Measurements from ENCODE around the gene IKBKE.

Gene IKBKE

DNA sequence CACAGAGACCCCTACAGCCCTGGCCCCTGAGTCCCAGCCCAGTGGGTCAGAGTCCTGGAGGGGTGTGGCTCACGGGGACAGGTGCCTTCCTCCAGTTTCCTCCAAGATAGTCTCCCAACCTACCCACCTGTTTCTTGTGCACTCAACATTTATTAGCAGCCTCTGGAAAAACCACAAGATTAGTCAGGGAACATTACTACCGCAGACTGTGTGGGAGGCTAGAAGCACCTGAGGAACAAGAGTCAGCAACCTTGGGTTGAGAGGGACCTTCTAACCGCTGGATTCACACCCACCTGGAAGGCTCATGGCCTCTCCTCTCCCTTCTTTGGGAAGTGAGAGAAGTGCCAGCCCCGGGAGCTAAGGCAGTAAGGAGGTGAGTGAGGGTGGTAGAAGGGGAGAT, 22.5 kb upstream of the IKBKE start:
- TF ChIP-seq CTCF (IDR thresholded peaks at IDR 0.05; ENCODE audit: low read depth, low read length, poor library complexity, severe bottlenecking) (no peak), EZH2phosphoT487 (IDR thresholded peaks at IDR 0.05; ENCODE audit: borderline replicate concordance, low read length) (no peak)
- Histone ChIP-seq H3K9me3 (ENCODE audit: control insufficient read depth, insufficient read depth, low read length) (no peaks in the 10 kb centered on the region), H3K4me3 (ENCODE audit: low read length) (no peak overlapping the region), H4K20me1 (ENCODE audit: control insufficient read depth, insufficient read depth, low read depth, low read length) (no peaks in the 10 kb centered on the region), H3K9me2 (replicated peaks; ENCODE audit: control insufficient read depth, low read length) (no peaks in the 10 kb centered on the region), H3K4me2 (ENCODE audit: low read length) (no peak overlapping the region), H3K36me3 (ENCODE audit: control insufficient read depth, low read length) (peaks cover 10% of the 10 kb centered on the region; the same call in 1 of the 2 replicates), H3F3A (ENCODE audit: control insufficient read depth, insufficient read depth) (no peaks in the 10 kb centered on the region), H3K27me3 (ENCODE audit: control insufficient read depth, low read length) (no peaks in the 10 kb centered on the region), H3K4me1 (ENCODE audit: control insufficient read depth, low read length) (no peaks in the 10 kb centered on the region), H3K79me2 (ENCODE audit: control insufficient read depth, low read length) (no peaks in the 10 kb centered on the region), H3K27ac (ENCODE audit: low read depth, low read length) (no peak overlapping the region)

GRCh38 chr1:206448471-206448870, 21.8 kb upstream of the IKBKE start:
- no peaks in the 10 kb centered on the region for H4K20me1 ChIP-seq (ENCODE audit: control insufficient read depth, insufficient read depth, low read depth, low read length)
- peaks cover 12% of the 10 kb centered on the region; the same call in 1 of the 2 replicates for H3K36me3 ChIP-seq (ENCODE audit: control insufficient read depth, low read length)
- no peaks in the 10 kb centered on the region for H3F3A ChIP-seq (ENCODE audit: control insufficient read depth, insufficient read depth)
- no peak overlapping the region for H3K27ac ChIP-seq (ENCODE audit: low read depth, low read length)
- H3K4me1 ChIP-seq (ENCODE audit: control insufficient read depth, low read length) = no peaks in the 10 kb centered on the region
- TF ChIP-seq EZH2phosphoT487 (IDR thresholded peaks at IDR 0.05; ENCODE audit: borderline replicate concordance, low read length) = no peak
- no peak for TF ChIP-seq CTCF (IDR thresholded peaks at IDR 0.05; ENCODE audit: low read depth, low read length, poor library complexity, severe bottlenecking)
- no peaks in the 10 kb centered on the region for H3K27me3 ChIP-seq (ENCODE audit: control insufficient read depth, low read length)
- no peaks in the 10 kb centered on the region for H3K79me2 ChIP-seq (ENCODE audit: control insufficient read depth, low read length)
- no peak overlapping the region for H3K4me2 ChIP-seq (ENCODE audit: low read length)
- H3K9me2 ChIP-seq (replicated peaks; ENCODE audit: control insufficient read depth, low read length) = no peaks in the 10 kb centered on the region
- no peaks in the 10 kb centered on the region for H3K9me3 ChIP-seq (ENCODE audit: control insufficient read depth, insufficient read depth, low read length)
- no peak overlapping the region for H3K4me3 ChIP-seq (ENCODE audit: low read length)

DNA sequence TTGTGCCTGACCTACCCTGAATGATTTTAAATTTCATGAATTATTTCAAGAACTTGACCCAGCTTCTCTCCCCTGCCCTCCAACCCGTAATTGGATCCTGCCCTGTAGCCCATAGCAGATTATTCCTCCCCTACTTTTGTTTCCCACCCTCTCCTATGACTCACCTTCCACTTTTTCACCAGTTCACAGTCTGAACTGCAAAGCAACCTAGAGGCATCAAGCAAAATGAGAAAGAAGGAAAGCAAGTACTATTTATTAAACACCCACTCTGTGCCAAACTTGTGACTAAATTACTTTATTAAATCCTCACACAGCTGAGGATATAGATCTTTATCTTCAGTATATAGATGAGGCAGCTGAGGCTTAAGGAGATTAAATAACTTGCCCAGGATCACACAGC, 20.7 kb upstream of the IKBKE start:
- no peaks in the 10 kb centered on the region for H3K9me3 ChIP-seq (ENCODE audit: control insufficient read depth, insufficient read depth, low read length)
- H3K36me3 ChIP-seq (ENCODE audit: control insufficient read depth, low read length) = peaks cover 12% of the 10 kb centered on the region; the same call in 1 of the 2 replicates
- TF ChIP-seq CTCF (IDR thresholded peaks at IDR 0.05; ENCODE audit: low read depth, low read length, poor library complexity, severe bottlenecking) (no peak), EZH2phosphoT487 (IDR thresholded peaks at IDR 0.05; ENCODE audit: borderline replicate concordance, low read length) (no peak)
- no peaks in the 10 kb centered on the region for H3K27me3 ChIP-seq (ENCODE audit: control insufficient read depth, low read length)
- H3K4me1 ChIP-seq (ENCODE audit: control insufficient read depth, low read length) = no peaks in the 10 kb centered on the region
- no peaks in the 10 kb centered on the region for H3K79me2 ChIP-seq (ENCODE audit: control insufficient read depth, low read length)
- H3K27ac ChIP-seq (ENCODE audit: low read depth, low read length) = no peak overlapping the region
- no peak overlapping the region for H3K4me3 ChIP-seq (ENCODE audit: low read length)
- H3K9me2 ChIP-seq (replicated peaks; ENCODE audit: control insufficient read depth, low read length) = no peaks in the 10 kb centered on the region
- H4K20me1 ChIP-seq (ENCODE audit: control insufficient read depth, insufficient read depth, low read depth, low read length) = no peaks in the 10 kb centered on the region
- no peaks in the 10 kb centered on the region for H3F3A ChIP-seq (ENCODE audit: control insufficient read depth, insufficient read depth)
- H3K4me2 ChIP-seq (ENCODE audit: low read length) = no peak overlapping the region

Data from DOHH2 (cell line).